ENCODE measurements around the gene UHRF1.

- TF ChIP-seq EP300 (IDR thresholded peaks at IDR 0.05): no peak
- TF ChIP-seq CTCF (IDR thresholded peaks at IDR 0.05): no peak
Observed at GRCh38 chr19:4904481-4904880, 4.8 kb upstream of the UHRF1 start.
